Parathyroid adenoma (tissue), 2 donors: ENCODE data around the gene FUT7.
A peak's percentile ranks its signal among the peaks of the same experiment; 100 is the strongest.
"Not testable (repeated sequence)": the region's sequence is repeated elsewhere in the genome, so short reads cannot be mapped to it uniquely, and the experiment has no call there.

Experiments
- H2AFZ ChIP-seq: fragments of 300-600 bp; sonication (generic); one replicate; pipeline ENCODE4 v1.7.0; 2017; ENCODE audit warnings: antibody characterized with exemption, mild to moderate bottlenecking
- H3K27ac ChIP-seq: fragments of 300-600 bp; sonication (generic); one replicate; pipeline ENCODE4 v1.7.0; 2017
- H3K27me3 ChIP-seq: fragments of 300-600 bp; sonication (generic); one replicate; pipeline ENCODE4 v1.7.0; 2017; ENCODE audit warnings: low read length; ENCODE audit not compliant: control insufficient read depth, insufficient read depth
- H3K36me3 ChIP-seq: fragments of 300-600 bp; sonication (generic); one replicate; pipeline ENCODE4 v1.7.0; 2017; ENCODE audit warnings: low read length; ENCODE audit not compliant: control insufficient read depth, insufficient read depth
- H3K4me1 ChIP-seq: fragments of 300-600 bp; sonication (generic); one replicate; pipeline ENCODE4 v1.7.0; 2017; ENCODE audit warnings: control low read depth
- H3K4me2 ChIP-seq: fragments of 300-600 bp; sonication (generic); one replicate; pipeline ENCODE4 v1.7.0; 2017; ENCODE audit warnings: low read length
- H3K4me3 ChIP-seq: fragments of 300-600 bp; sonication (generic); one replicate; pipeline ENCODE4 v1.7.0; 2017; ENCODE audit warnings: low read depth, low read length
- H3K79me2 ChIP-seq: fragments of 300-600 bp; sonication (generic); one replicate; pipeline ENCODE4 v1.7.0; 2017; ENCODE audit warnings: control low read depth
- H3K9ac ChIP-seq: fragments of 300-600 bp; sonication (generic); one replicate; pipeline ENCODE4 v1.7.0; 2017; ENCODE audit warnings: mild to moderate bottlenecking
- H3K9me3 ChIP-seq: fragments of 300-600 bp; sonication (generic); one replicate; pipeline ENCODE4 v1.7.0; 2017; ENCODE audit warnings: low read length; ENCODE audit not compliant: control insufficient read depth
- CTCF ChIP-seq: fragments of 300-600 bp; sonication (generic); IDR thresholded peaks from one replicate; pipeline ENCODE4 v1.7.0; 2017; ENCODE audit warnings: antibody characterized with exemption, mild to moderate bottlenecking
- donor health status: primary hyperparathyroidism.

The FUT7 gene

GRCh38 chr9:137035937-137036336 is 4.0 kb upstream of the FUT7 start:
- no peak for TF ChIP-seq CTCF
- no peak overlapping the region for H3K27ac ChIP-seq

GRCh38 chr9:137035507-137035834 is 3.6 kb upstream of the FUT7 start:
- no peak for TF ChIP-seq CTCF
- H3K27ac ChIP-seq: no peak overlapping the region
- H3K36me3 ChIP-seq: no peaks in the 10 kb centered on the region
- H3K4me1 ChIP-seq: no peaks in the 10 kb centered on the region
- H3K27me3 ChIP-seq: no peaks in the 10 kb centered on the region
- no peaks in the 10 kb centered on the region for H3K79me2 ChIP-seq
- no peak overlapping the region for H3K9ac ChIP-seq
- H3K9me3 ChIP-seq: no peaks in the 10 kb centered on the region
- H3K4me3 ChIP-seq: no peak overlapping the region
- H3K4me2 ChIP-seq: no peak overlapping the region
- H2AFZ ChIP-seq: no peak overlapping the region

More at GRCh38 chr9:137035937-137036336, 4.0 kb upstream of the FUT7 start:
- H3K27me3 ChIP-seq: no peaks in the 10 kb centered on the region
- H3K9ac ChIP-seq: no peak overlapping the region
- H3K4me3 ChIP-seq: no peak overlapping the region
- no peaks in the 10 kb centered on the region for H3K36me3 ChIP-seq
- H3K79me2 ChIP-seq: no peaks in the 10 kb centered on the region
- no peaks in the 10 kb centered on the region for H3K4me1 ChIP-seq
- H3K4me2 ChIP-seq: no peak overlapping the region
- H2AFZ ChIP-seq: no peak overlapping the region
- no peaks in the 10 kb centered on the region for H3K9me3 ChIP-seq

DNA sequence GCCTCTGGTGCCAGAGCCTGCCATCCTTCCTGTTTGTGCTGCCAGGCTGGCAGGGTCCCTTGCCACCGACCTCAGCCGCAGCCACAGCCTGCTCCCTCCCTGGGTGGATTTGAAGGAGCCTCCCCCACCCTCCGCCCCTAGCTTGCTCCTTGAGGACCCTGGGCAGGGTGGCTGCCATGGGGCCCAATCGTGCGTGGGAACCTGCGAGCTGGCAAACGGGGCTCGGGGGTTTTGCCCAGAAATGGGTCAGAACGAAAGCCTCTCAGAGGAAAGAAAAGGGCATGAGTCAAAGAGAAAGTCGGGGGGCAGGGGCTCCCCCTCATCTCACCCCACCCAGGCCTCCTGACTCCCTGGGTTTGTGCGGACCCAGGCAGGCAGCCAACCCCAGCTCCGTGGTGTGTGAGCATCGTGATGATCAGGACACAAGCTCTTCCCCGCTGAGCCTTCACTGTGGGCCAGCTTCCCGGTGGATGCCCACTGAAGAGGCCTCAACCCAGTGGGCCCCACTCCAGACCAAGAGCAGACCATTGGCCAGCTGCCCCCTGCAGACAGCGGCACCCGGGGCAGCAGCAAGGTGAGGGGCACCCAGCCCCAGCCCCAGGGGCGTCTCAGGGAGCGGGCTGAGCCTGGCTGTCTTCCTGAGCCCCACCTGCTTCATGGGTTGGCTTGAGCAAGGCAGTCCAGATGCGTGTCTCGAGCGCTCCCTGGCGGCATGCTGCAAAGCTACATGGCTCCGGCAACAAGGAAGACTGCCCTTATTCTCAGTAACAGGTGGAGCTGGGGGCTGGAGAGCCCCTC is 3.0 kb upstream of the FUT7 start:
- H3K27ac ChIP-seq: no peak overlapping the region

DNA sequence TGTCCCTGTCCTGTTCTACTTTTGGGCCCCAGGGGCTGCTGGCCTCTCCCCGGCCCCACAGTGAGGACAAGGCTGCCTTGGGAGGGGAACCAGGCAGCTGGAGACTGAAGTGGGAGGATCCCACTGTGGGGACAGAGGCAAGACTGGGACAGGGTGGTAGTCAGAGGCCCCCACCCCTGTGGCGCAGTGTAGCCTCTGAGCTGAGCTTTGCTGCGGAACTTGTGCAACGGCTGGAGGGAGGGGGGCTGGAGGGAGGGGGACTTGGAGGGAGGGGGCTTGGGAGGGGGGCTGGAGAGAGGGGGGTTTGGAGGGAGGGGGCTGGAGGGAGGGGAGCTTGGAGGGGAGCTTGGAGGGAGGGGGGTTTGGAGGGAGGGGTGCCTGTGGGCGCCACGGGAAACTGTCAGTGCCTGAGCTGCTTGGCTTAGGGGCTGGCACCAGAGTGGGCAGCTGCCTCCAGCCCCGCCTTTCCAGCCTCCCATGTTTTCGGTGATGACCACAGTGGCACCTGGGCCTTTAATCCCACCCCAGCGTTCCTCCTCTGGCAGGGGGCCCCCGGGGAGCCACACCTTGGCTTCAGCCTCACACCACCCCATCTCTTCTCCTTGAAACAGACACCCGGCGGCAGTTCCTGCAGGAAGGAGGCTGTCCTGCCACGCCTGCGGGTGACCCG is 2.3 kb upstream of the FUT7 start:
- H3K4me1 ChIP-seq: peaks cover 1% of the 10 kb centered on the region
- H3K4me2 ChIP-seq: no peak overlapping the region
- H2AFZ ChIP-seq: no peak overlapping the region
- TF ChIP-seq CTCF: no peak
- H3K27me3 ChIP-seq: no peaks in the 10 kb centered on the region
- H3K36me3 ChIP-seq: no peaks in the 10 kb centered on the region
- H3K27ac ChIP-seq: no peak overlapping the region
- H3K79me2 ChIP-seq: no peaks in the 10 kb centered on the region
- H3K4me3 ChIP-seq: no peak overlapping the region
- no peaks in the 10 kb centered on the region for H3K9me3 ChIP-seq
- H3K9ac ChIP-seq: no peak overlapping the region

More for the DNA sequence above, 3.0 kb upstream of the FUT7 start:
- no peaks in the 10 kb centered on the region for H3K79me2 ChIP-seq
- H3K9me3 ChIP-seq: no peaks in the 10 kb centered on the region
- H3K27me3 ChIP-seq: no peaks in the 10 kb centered on the region
- H2AFZ ChIP-seq: no peak overlapping the region
- peak; percentile 80 for TF ChIP-seq CTCF
- H3K4me3 ChIP-seq: no peak overlapping the region
- H3K36me3 ChIP-seq: no peaks in the 10 kb centered on the region
- H3K9ac ChIP-seq: no peak overlapping the region
- no peak overlapping the region for H3K4me2 ChIP-seq
- no peaks in the 10 kb centered on the region for H3K4me1 ChIP-seq

GRCh38 chr9:137033481-137033880 is 1.6 kb upstream of the FUT7 start:
- not testable (repeated sequence) for H3K4me2 ChIP-seq, H3K9me3 ChIP-seq, H2AFZ ChIP-seq, H3K36me3 ChIP-seq, H3K27ac ChIP-seq, H3K79me2 ChIP-seq, H3K27me3 ChIP-seq, H3K9ac ChIP-seq, H3K4me3 ChIP-seq, H3K4me1 ChIP-seq
